Natural killer cell (primary cell): ENCODE measurements around the gene PIGZ. TPM values are rescaled to one million over a fixed set of nuclear protein-coding genes. Genes with fewer than 3 reads are reported as not detected.

Source experiments
- ATAC-seq, 3 donors: fragments of 150-1000 bp in 2 of 3; fragments of 200-7000 bp in 1 of 3; cut with Tn5 transposase; 1 replicate in 1 of 3; 2 replicates in 2 of 3; pipeline ENCODE4 v1.10.0; 2021; ENCODE audit warnings: mild to moderate bottlenecking in 2 of 3, moderate library complexity in 2 of 3
- DNase-seq, 2 donors: peaks; one replicate each; pipeline versions ENCODE4 v3.0.0 to v3.0.0-alpha.2; 2013 to 2021; ENCODE audit warnings: mixed read lengths in 1 of 2
- H3K27ac ChIP-seq: one replicate; pipeline ENCODE4 v1.5.1; 2013; ENCODE audit warnings: mild to moderate bottlenecking, low read length
- H3K27me3 ChIP-seq: one replicate; pipeline ENCODE4 v1.6.1; 2013; ENCODE audit warnings: low read length; ENCODE audit not compliant: control insufficient read depth, insufficient read depth
- H3K36me3 ChIP-seq: one replicate; pipeline ENCODE4 v1.6.1; 2013; ENCODE audit warnings: low read length; ENCODE audit not compliant: control insufficient read depth, insufficient read depth
- H3K4me1 ChIP-seq: one replicate; pipeline ENCODE4 v1.6.1; 2013; ENCODE audit warnings: low read length; ENCODE audit not compliant: control insufficient read depth, insufficient read depth
- H3K4me3 ChIP-seq: one replicate; pipeline ENCODE4 v1.5.1; 2013; ENCODE audit warnings: low read length
- H3K9me3 ChIP-seq: one replicate; pipeline ENCODE4 v1.6.1; 2013; ENCODE audit warnings: low read length; ENCODE audit not compliant: control insufficient read depth, insufficient read depth
- H3K27ac Mint-ChIP-seq, 2 donors: one replicate each; pipeline ENCODE4 v1.8.0; 2022; ENCODE audit warnings: mild to moderate bottlenecking in 2 of 2, mixed read lengths in 2 of 2, moderate library complexity in 1 of 2
- H3K27me3 Mint-ChIP-seq, 2 donors: one replicate each; pipeline ENCODE4 v1.8.0; 2022; ENCODE audit warnings: low read depth in 2 of 2, mixed read lengths in 2 of 2
- H3K36me3 Mint-ChIP-seq: one replicate; pipeline ENCODE4 v1.8.0; 2022; ENCODE audit warnings: mixed read lengths
- H3K4me1 Mint-ChIP-seq, 2 donors: one replicate each; pipeline ENCODE4 v1.8.0; 2022; ENCODE audit warnings: mixed read lengths in 2 of 2
- H3K4me3 Mint-ChIP-seq: one replicate; pipeline ENCODE4 v1.8.0; 2022; ENCODE audit warnings: mild to moderate bottlenecking, moderate library complexity, mixed read lengths
- H3K9me3 Mint-ChIP-seq, 2 donors: one replicate each; pipeline ENCODE4 v1.8.0; 2022; ENCODE audit warnings: mixed read lengths in 2 of 2
- WGBS: methylation state at CpG from one replicate; pipeline ENCODE4 v1.1.7; 2013; ENCODE audit warnings: missing lambda C conversion rate; ENCODE audit not compliant: insufficient coverage; 5-methylcytosine and 5-hydroxymethylcytosine counted together
- intact Hi-C: fragments of 100-400 bp; cut with micrococcal nuclease; formaldehyde crosslinking; loops from one replicate; pipeline ENCODE4 v1.14.2; 2022
- total RNA-seq, 4 donors: library from RNA; stranded (reverse); fragments of 120-200 nt in 1 of 4; gene quantifications; one replicate each; pipeline versions ENCODE4 v1.2.3 to v1.2.4, GENCODE V29; 2013 to 2022
- TF ChIP-seq, protein P1 (sequence below): fragments of 200-600 bp; IDR thresholded peaks from one replicate; pipeline ENCODE4 v1.8.0; 2022; ENCODE audit warnings: antibody characterized with exemption

The PIGZ gene
- total RNA-seq, 3 donors from 2014 or later (not counting 1 experiment from before 2014, with no cell fraction given) = 2.2 to 2.3 (median 2.2) TPM

DNA sequence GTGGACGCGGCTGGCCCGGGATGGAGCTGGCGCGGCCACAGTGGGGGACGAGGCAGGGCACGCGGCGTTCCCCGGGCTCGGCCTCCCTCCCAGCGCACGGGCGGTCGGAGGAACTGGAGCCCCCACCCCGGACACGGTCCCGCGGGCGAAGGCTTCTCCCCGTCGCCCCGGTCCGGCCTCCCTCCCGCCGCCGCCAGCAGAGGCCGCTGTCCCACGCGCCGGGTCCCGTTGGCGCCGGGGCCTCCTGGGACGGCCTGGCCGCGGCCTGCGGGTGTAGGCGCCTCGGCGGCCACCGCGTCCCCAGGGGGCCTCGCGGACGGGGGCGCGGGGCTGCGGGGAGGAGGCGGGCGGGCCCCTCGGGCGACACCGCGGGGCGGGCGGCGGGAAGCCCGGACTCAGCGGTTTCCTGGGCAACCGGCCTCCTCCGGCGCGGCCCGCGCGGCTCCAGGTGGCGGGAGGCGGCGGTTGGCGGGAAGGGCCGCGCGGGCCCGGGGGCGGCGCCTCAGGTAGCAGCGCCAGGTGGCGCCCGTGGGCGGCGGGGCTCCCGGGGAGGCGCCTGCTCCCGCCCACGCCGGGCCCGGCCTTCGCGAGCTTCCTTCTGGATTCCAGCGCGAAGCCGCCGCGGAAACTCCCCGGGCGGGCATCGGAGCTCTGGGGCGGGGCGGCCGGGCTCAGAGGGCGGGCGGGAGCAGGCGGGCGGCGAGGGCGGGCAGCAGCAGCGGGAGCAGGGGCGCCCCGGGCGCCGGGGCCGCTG, 34.2 kb upstream of the PIGZ start:
- intact Hi-C loops = loop anchor here (1.0 kb wide), 1 partner anchor 184 kb away; no protein-coding TSS in a partner anchor
- H3K27ac ChIP-seq = no peak overlapping the region
- peak; percentile 85 to 90 (median 85) for ATAC-seq
- WGBS = under 1% methylated on average over 113 of the region's 113 CpGs
- H3K27me3 Mint-ChIP-seq = peaks cover 0 to 7% of the 10 kb centered on the region in 2 donors
- no peaks in the 10 kb centered on the region for H3K9me3 ChIP-seq
- no peaks in the 10 kb centered on the region for H3K27me3 ChIP-seq
- TF ChIP-seq, protein P1, sequence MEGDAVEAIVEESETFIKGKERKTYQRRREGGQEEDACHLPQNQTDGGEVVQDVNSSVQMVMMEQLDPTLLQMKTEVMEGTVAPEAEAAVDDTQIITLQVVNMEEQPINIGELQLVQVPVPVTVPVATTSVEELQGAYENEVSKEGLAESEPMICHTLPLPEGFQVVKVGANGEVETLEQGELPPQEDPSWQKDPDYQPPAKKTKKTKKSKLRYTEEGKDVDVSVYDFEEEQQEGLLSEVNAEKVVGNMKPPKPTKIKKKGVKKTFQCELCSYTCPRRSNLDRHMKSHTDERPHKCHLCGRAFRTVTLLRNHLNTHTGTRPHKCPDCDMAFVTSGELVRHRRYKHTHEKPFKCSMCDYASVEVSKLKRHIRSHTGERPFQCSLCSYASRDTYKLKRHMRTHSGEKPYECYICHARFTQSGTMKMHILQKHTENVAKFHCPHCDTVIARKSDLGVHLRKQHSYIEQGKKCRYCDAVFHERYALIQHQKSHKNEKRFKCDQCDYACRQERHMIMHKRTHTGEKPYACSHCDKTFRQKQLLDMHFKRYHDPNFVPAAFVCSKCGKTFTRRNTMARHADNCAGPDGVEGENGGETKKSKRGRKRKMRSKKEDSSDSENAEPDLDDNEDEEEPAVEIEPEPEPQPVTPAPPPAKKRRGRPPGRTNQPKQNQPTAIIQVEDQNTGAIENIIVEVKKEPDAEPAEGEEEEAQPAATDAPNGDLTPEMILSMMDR = peak; percentile 73
- no peaks in the 10 kb centered on the region for H3K36me3 ChIP-seq
- DNase-seq = peak; percentile 80 to 92
- H3K9me3 Mint-ChIP-seq = no peaks in the 10 kb centered on the region
- no peak overlapping the region for H3K4me3 Mint-ChIP-seq
- peak overlapping the region in 1 of 2 donors; percentile 85 for H3K27ac Mint-ChIP-seq
- H3K36me3 Mint-ChIP-seq = no peaks in the 10 kb centered on the region
- H3K4me1 Mint-ChIP-seq = peaks cover 0 to 14% of the 10 kb centered on the region in 2 donors
- H3K4me3 ChIP-seq = no peak overlapping the region
- peaks cover 13% of the 10 kb centered on the region for H3K4me1 ChIP-seq

DNA sequence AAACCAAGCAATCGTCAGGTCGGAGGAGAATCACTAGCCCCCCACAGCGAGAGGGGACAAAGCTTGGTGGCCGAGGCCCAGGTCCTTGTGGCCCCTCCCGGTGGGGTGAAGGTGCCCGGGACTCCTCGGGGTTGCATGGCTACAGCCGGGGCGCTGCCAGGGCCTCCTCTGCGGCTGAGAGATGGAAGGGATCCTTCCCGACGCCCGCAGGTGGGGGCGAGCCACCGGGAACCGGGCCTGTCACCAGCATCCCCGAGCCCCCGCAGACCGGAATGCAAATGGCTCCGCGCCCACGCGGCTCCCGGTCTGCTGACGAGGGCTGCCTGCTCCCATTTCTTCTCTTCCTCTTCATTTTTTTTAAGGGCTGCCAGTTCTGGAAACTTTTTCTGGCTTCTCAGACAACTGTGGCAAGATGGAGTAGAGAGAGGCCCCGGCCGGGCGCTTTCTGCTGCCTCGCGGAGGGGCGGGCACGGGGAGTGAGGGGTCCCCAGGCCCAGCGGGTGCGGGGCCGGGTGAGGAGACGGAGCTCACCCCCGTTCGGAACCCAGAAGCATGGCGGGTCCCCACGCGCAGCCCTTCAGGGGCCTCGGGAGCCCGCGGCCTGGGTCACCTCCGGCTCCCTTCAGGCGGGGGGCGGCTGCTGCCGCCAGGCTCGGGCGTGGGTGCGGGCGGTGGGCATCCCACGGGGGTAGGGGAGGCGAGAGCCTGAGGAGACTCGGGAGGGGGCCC, 33.5 kb upstream of the PIGZ start:
- peaks cover 0 to 14% of the 10 kb centered on the region in 2 donors for H3K4me1 Mint-ChIP-seq

DNA sequence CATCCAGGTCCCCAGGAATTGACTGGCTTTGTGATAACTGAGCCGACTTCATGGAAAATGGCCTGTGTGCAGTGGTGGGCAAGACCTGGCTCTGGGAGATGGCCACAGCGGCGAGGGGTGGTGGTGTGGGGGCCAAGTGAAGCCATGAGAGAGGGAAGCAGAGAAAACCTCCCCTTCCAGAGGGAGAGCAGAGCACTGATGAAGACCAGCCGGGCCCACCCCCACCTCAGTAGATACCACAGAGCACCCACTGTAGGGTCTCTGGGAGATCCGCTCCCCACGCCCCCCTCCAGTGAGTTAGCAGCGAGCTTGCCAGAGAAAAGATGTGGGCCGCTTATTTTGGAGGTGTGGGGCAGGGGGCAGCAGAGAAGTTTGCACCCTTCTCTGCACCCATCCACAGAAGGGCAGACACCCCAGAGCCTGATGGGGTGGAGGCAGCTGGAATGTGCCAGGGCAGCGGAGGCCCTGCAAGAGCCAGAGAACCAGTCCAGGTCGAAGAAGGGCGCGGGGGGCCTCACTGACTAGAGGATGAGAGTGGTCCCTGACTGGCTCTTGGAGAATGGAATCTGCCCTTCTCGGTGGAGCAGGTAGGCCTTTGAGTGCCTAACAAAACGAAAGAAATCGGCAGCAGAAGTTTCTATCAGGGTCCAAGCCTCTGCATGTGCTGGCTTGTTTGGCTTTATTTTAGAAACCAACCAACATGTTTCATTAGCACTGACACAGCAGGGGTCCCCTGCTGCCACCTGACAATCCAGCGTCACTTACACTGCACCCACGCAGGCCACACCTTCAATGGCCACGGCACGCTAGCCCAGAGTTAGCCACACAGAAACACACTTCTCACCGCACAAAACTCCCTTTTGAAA, 32.7 kb upstream of the PIGZ start:
- Histone ChIP-seq H3K27me3 (no peaks in the 10 kb centered on the region), H3K9me3 (no peaks in the 10 kb centered on the region), H3K27ac (no peak overlapping the region), H3K36me3 (no peaks in the 10 kb centered on the region), H3K4me1 (peaks cover 13% of the 10 kb centered on the region), H3K4me3 (no peak overlapping the region)
- TF ChIP-seq, protein P1 = no peak
- no peaks in the 10 kb centered on the region for H3K36me3 Mint-ChIP-seq
- ATAC-seq (no peak), DNase-seq (no peak)
- no peaks in the 10 kb centered on the region for H3K9me3 Mint-ChIP-seq
- WGBS = 92% methylated on average over 16 of the region's 20 CpGs
- H3K27me3 Mint-ChIP-seq = peaks cover 0 to 7% of the 10 kb centered on the region in 2 donors
- peaks cover 0 to 14% of the 10 kb centered on the region in 2 donors for H3K4me1 Mint-ChIP-seq
- peak overlapping the region; percentile 39 to 73 for H3K27ac Mint-ChIP-seq
- intact Hi-C loops = no loop called here
- H3K4me3 Mint-ChIP-seq = peak overlapping the region; percentile 87

More for the DNA sequence above, 33.5 kb upstream of the PIGZ start:
- intact Hi-C loops = loop anchor here (1.0 kb wide), 1 partner anchor 185 kb away; no protein-coding TSS in a partner anchor
- H3K9me3 ChIP-seq = no peaks in the 10 kb centered on the region
- ATAC-seq (peak in 1 of 3 donors; percentile 6), DNase-seq (peak in 1 of 2 donors; percentile 25)
- Mint-ChIP-seq H3K9me3 (no peaks in the 10 kb centered on the region), H3K36me3 (no peaks in the 10 kb centered on the region), H3K4me3 (peak overlapping the region; percentile 87), H3K27me3 (peaks cover 0 to 7% of the 10 kb centered on the region in 2 donors), H3K27ac (peak overlapping the region; percentile 39 to 73)
- 35% methylated on average over 55 of the region's 55 CpGs for WGBS
- no peaks in the 10 kb centered on the region for H3K36me3 ChIP-seq
- no peak overlapping the region for H3K4me3 ChIP-seq
- no peaks in the 10 kb centered on the region for H3K27me3 ChIP-seq
- TF ChIP-seq, protein P1 = no peak
- H3K27ac ChIP-seq = no peak overlapping the region
- H3K4me1 ChIP-seq = peaks cover 13% of the 10 kb centered on the region
